ENCODE data around the gene CRHR2. TPM values are rescaled to one million over a fixed set of nuclear protein-coding genes. Genes with fewer than 3 reads are reported as not detected.

The CRHR2 gene
- polyA plus RNA-seq, 1 of the 3 experiments (the other 2 are of a cell fraction), result not detected

GRCh38 chr7:30668102-30668501, 14.2 kb downstream of the CRHR2 start:
- ChIA-PET CTCF (interaction anchor here (0.8 to 2.3 kb wide), 8 partner anchors 8 to 73 kb away, joined by 3 to 10 read pairs (median 4); partner anchors contain the start of gene CRHR2), POLR2A (no interaction called here)
- TF ChIP-seq TAF1 (IDR thresholded peaks at IDR 0.05; ENCODE audit: borderline replicate concordance, low read depth, low read length), result no peak
- TF ChIP-seq EP300 (IDR thresholded peaks at IDR 0.05; ENCODE audit: borderline replicate concordance in 1 of 2, low read depth in 1 of 2, low read length in 1 of 2), result no peak
- no peak for TF ChIP-seq YY1 (IDR thresholded peaks at IDR 0.05; ENCODE audit: low read depth)
- TF ChIP-seq GABPA (IDR thresholded peaks at IDR 0.05; ENCODE audit: low read depth), result no peak
- TF ChIP-seq USF2 (IDR thresholded peaks at IDR 0.05; ENCODE audit: borderline replicate concordance, low read depth, low read length), result no peak
- no peak for TF ChIP-seq MAX (IDR thresholded peaks at IDR 0.05; ENCODE audit: low read depth)
- TF ChIP-seq RXRA (IDR thresholded peaks at IDR 0.05; ENCODE audit: borderline replicate concordance, low read depth), result no peak
- TF ChIP-seq EZH2phosphoT487 (IDR thresholded peaks at IDR 0.05; ENCODE audit: borderline replicate concordance, low read depth), result no peak
- TF ChIP-seq REST (IDR thresholded peaks at IDR 0.05; ENCODE audit: low read depth, low read length), result no peak
- TF ChIP-seq FOXM1 (IDR thresholded peaks at IDR 0.05; ENCODE audit: low read depth), result no peak
- TF ChIP-seq FOXJ3 (CRISPR knock-in tag; IDR thresholded peaks at IDR 0.05), result no peak
- no peak for TF ChIP-seq NFIC (IDR thresholded peaks at IDR 0.05; ENCODE audit: borderline replicate concordance)
- TF ChIP-seq, protein P1, sequence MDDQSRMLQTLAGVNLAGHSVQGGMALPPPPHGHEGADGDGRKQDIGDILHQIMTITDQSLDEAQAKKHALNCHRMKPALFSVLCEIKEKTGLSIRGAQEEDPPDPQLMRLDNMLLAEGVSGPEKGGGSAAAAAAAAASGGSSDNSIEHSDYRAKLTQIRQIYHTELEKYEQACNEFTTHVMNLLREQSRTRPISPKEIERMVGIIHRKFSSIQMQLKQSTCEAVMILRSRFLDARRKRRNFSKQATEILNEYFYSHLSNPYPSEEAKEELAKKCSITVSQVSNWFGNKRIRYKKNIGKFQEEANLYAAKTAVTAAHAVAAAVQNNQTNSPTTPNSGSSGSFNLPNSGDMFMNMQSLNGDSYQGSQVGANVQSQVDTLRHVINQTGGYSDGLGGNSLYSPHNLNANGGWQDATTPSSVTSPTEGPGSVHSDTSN (IDR thresholded peaks at IDR 0.05), result no peak
- TF ChIP-seq RFX5 (IDR thresholded peaks at IDR 0.05; ENCODE audit: low read length), result no peak
- no peak for TF ChIP-seq ELF1 (IDR thresholded peaks at IDR 0.05)
- no peak for TF ChIP-seq TCF12 (IDR thresholded peaks at IDR 0.05)
- no peak for TF ChIP-seq MXI1 (IDR thresholded peaks at IDR 0.05; ENCODE audit: low read depth, low read length)
- TF ChIP-seq NRF1 (IDR thresholded peaks at IDR 0.05; ENCODE audit: low read depth, low read length), result no peak
- TF ChIP-seq MEF2A (IDR thresholded peaks at IDR 0.05; ENCODE audit: borderline replicate concordance, low read depth), result no peak
- H3K9me3 ChIP-seq, result no peaks in the 10 kb centered on the region
- H3F3A ChIP-seq (replicated peaks; ENCODE audit: insufficient read depth), result no peaks in the 10 kb centered on the region
- H3K79me2 ChIP-seq (ENCODE audit: insufficient read depth), result no peaks in the 10 kb centered on the region
- no peaks in the 10 kb centered on the region for H3K9me2 ChIP-seq
- H3K4me1 ChIP-seq (ENCODE audit: control insufficient read depth in 1 of 2, insufficient read depth in 2 of 2, low read depth in 1 of 2, low read length in 1 of 2), result peaks cover 0 to 7% of the 10 kb centered on the region in 2 experiments; a peak in 2 of 4 replicates
- no peak overlapping the region for H3K4me3 ChIP-seq (ENCODE audit: low read depth in 2 of 2, low read length in 1 of 2)
- H3K27me3 ChIP-seq (ENCODE audit: insufficient read depth), result peaks cover 8% of the 10 kb centered on the region
- H2AFZ ChIP-seq (ENCODE audit: low read depth), result no peak overlapping the region
- 45% methylated on average over 4 of the region's 4 CpGs for WGBS (ENCODE audit: low lambda C conversion rate)
- H3K27ac ChIP-seq (ENCODE audit: low read depth in 2 of 2, low read length in 1 of 2), result peak overlapping the region in 1 of 2 experiments; percentile 8; a peak in 1 of 4 replicates
- H3K36me3 ChIP-seq (replicated peaks in 1 of 2; ENCODE audit: control insufficient read depth in 1 of 2, insufficient read depth in 2 of 2, low read length in 1 of 2), result no peaks in the 10 kb centered on the region
- H3K9ac ChIP-seq, result no peak overlapping the region
- no peak overlapping the region for H3K4me2 ChIP-seq
- no peaks in the 10 kb centered on the region; the same call in 1 of the 2 replicates for H4K20me1 ChIP-seq (ENCODE audit: insufficient read depth)
- peak; percentile 56 for DNase-seq
